Stimulated activated CD4-positive, alpha-beta T cell treated with anti-CD3 and anti-CD28 coated beads, TNF-alpha, amount 100 ng/mL, for 24 hours (primary cell): ENCODE data around the gene TIPARP.
"Not testable (repeated sequence)": the region's sequence is repeated elsewhere in the genome, so short reads cannot be mapped to it uniquely, and the experiment has no call there.

Source experiments
- DNase-seq, 3 experiments: peaks; one replicate each; pipeline ENCODE4 v3.0.0-alpha.2; 2020; ENCODE audit warnings: low read depth in 3 of 3

TIPARP gene

GRCh38 chr3:156711944-156712343 lies 37.6 kb downstream of the TIPARP start:
- not testable (repeated sequence) for DNase-seq

DNA sequence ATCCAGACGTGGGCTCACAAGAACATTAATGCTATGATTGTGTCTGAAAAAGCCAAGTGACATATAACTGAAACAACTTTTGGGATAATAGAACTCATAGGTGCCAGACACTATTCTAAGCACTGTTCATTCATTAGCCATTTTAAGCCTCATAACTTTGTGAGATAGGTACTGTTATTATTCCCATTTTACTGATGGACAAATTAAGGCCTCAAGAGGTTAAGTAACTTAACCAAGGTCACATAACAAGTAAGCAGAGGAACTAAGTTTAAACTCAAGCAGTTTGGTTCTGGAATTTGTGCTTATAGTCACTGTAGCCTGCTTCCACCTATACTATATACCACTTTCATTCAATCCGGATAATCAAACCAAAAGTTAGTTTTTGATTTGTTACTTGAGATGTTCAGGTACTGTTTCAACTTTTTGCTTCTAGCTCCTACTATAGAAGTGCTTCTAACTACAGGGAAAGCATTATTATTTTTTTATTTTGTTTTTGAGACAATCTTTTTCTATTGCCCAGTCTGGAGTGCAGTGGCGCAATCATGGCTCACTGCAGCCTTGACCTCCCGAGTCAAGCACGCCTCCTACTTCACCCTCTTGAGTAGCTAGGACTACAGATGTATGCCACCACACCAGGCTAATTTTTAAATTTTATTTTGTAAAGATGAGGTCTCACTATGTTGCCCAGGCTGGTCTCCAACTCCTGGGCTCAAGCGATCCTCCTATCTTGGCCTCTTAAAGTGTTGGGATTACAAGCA lies 41.9 kb downstream of the TIPARP start:
- DNase-seq: no peak

- DNase-seq: no peak
These were observed 44.4 kb downstream of the TIPARP start for GRCh38 chr3:156718622-156719306.

DNA sequence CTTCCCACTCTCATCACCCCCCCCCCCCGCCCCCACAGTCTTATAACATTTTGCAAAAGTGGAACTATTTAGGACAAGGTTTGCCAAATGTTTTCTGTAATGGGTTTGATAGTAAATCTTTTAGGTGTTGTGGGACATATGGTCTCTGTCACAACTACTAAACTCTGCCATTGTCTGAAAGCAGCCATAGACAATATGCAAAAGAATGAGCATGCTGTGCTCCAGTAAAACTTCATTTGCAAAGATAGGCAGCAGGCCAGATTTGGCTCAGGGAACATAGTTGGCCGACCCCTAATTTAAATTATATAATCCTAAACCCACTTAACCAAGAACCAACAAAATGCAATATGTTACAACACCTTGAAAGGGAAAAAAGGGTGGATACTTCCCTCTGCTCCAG lies 46.4 kb downstream of the TIPARP start:
- no peak for DNase-seq

- DNase-seq: no peak
These were observed 47.6 kb downstream of the TIPARP start for GRCh38 chr3:156721687-156722618.

DNA sequence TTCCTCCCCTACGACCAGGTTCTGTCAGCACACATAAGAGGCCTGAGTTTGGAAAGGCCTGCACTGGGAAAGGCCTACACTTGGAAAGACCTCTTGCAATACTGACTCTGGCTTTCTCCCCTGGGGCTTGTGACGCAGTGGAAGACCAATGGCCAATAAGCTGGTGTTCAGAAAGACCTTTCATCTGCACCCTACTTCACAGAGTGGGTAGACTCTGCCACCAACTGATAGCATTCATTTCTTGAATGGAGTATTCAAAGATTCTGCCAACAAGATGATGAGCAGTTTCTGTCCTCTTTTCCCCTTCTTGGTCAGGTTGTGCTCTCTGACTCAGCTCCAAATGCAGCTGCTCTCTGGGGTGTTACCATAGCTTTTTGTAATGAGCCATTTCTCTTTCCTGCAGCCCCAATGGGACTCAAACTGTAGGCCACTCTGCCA lies 48.8 kb downstream of the TIPARP start:
- DNase-seq: no peak

- no peak for DNase-seq
These were observed 51.3 kb downstream of the TIPARP start for GRCh38 chr3:156725682-156726081.

GRCh38 chr3:156726456-156726855 lies 52.1 kb downstream of the TIPARP start:
- no peak for DNase-seq

DNA sequence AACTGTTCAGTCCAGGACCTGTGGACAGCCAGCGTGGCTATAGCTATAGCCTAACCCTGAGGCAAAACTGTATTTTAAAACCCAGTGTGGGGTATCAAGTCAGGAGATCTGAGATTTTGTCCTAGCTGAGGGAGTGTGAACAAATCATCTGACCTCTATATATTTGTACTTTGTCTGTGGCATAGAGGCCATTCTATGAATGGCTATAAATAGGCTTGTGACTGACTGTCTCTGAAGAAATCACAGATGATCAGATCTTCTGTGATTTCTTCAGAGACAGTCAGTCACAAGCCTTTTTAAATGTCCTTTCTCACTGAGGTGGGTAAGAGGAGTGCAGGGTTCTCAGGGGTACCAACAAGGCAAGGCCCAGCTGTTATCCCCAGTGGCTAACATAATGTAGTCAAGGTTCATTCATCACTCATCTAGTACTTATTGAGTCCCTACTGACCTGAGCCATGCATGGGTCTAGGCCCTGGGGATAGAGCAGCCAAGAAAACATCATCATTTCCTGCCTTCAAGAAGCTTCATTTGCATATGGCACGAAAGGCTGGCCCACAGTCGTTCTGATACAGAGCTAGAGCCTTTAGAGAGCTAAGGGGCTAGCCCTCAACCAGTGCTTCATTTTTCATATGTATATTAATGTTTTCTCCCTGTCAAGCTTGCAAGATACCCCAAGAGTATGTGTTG lies 53.3 kb downstream of the TIPARP start:
- no peak for DNase-seq

DNA sequence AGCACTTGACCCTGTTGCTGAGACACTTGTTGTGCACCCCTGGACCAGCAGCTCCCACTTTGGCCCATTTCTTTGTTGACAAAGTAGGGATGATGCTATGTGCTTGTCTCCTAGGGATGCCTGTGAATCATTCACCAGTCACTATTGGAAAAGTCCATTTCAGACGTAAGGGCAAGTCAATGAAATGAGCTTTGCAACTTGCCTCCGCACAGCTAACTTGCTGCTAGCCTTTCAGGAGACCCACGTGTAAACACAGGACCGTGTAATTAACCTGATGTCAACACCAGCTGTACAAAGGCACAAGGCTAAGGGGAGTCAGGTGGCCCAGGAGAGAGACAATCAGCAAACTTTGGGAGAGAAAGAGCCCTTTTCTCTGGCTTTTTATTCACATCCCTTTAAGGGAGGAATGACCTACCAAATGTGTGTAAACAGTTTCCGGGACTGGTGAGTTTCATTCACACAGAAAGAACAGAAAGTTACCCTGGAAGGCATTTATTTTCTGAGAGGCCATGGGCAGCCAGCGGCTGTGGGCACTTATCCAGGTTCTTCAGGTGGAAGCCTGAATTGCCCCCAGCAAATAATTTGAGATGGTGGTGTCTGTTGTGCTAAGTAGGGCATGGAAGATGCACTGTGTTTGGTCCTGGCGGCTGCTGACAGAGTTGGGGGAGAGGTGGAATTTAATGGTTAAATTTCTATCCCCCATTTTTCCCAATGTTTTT lies 54.0 kb downstream of the TIPARP start:
- DNase-seq: no peak

DNA sequence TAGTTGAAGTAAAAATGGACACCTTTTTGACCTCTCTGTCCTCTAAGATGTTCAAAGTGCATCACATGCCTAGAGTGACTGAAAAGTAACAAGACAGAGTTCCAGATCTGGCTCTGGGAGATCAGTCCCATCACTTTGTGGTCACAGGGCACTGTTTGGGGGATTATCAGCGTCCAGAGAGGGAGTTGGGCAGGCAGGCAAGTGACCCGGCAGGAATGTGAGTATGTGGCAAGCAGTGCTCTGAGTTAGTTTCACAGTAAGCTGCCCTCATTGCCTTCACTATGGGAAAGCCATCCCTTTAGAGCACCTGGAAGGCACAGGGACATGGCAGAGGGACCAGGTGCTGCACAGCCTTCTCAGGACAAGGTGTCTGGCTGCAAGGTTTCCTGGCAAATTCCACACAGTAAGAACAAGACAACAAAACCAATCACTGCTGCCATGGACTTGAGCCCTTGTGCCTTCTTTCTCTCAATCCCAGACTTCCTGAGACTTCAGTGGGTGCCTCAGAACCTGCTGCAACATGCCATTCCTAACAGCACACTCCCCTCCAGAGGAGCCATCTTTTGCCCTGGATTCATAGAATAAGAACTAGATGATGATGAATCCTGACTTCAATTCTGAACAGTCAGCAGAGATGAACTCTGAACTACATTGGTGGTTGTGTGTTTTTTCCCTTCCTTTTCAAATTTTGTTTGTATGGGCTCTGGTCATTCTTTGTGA lies 55.2 kb downstream of the TIPARP start:
- no peak for DNase-seq

GRCh38 chr3:156731813-156732212 lies 57.4 kb downstream of the TIPARP start:
- DNase-seq: no peak

DNA sequence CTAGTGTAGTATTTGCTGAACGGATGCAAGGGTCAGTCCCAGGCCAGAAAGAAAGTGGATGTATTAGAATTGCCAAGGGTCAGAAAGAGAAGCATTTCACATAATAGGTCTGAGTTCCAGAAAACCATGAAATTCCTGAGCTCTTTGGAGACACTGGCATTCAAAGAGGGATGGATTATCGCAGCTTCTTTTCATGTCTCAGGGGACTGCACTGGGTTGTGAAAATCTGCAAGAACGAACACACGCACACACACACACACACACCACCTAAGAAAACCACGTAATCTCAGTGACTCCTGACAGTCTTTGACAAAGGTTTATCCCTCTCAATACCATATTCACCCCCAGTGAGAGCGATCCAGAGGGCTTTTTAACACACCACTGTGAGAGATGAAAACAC lies 57.9 kb downstream of the TIPARP start:
- no peak for DNase-seq

DNA sequence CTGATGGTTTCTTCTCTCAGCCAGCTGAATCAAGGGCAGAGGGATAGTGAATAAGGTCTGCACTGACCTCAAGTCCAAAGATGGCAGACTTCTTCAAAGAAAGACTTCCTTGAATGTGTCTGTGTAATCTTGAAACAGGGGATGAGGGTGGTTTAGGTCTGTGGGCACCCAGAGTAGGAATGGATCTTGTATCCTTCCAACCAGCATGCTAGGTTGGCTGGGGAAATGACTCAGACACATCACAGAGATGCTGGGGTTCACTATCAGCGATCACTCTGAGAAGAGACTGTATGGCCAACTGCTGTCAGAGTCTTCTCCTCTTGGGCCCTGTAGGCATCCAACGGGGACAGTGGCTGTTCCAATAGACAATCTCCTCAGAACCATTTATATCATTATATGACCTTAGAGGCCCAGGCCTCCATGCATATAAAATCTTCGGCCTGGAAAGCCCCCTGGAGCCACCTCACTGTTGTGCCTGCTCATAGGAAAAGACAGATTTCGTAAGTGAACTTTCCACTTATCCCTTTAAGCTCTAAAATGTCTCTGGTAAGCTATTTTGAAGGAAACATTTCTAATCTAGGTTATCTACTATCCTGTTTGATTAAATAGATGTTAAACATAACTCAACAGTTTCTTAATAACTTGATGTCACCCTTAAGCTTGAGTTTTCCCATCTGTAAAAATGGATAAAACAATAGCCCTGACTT lies 58.5 kb downstream of the TIPARP start:
- no peak for DNase-seq

DNA sequence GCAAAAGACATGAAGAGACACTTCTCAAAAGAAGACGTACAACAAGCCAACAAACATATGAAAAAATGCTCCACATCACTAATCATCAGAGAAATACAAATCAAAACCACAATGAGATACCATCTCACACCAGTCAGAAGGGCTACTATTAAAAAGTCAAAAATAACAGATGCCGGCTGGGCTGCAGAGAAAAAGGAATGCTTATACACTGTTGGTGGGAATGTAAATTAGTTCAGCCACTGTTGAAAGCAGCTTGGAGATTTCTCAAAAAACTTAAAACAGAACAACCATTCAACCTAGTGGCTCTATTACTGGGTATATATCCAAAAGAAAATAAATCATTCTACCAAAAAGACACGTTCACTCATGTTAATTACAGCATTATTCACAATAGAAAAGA lies 60.3 kb downstream of the TIPARP start:
- DNase-seq: not testable (repeated sequence)

DNA sequence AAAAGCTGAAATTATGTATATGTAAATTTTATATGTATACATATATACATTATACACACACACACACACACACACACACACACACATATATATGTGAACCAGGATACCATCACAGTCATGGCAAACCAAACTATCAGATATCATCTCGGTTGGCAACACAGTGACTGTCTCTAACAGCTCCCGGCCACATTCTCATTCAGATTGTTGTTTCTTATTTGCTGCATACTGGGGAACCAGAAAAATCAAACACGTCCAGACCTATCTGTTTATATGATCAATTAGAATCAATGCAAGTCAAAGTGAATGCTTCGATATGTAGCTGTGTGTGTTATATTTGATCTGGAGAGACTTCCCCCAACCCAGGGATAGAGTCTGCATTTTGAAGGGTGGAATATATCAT lies 61.1 kb downstream of the TIPARP start:
- no peak for DNase-seq

GRCh38 chr3:156737049-156737448 lies 62.7 kb downstream of the TIPARP start:
- DNase-seq: not testable (repeated sequence)

- DNase-seq: no peak
These were observed 63.9 kb downstream of the TIPARP start for GRCh38 chr3:156738251-156738650.

DNA sequence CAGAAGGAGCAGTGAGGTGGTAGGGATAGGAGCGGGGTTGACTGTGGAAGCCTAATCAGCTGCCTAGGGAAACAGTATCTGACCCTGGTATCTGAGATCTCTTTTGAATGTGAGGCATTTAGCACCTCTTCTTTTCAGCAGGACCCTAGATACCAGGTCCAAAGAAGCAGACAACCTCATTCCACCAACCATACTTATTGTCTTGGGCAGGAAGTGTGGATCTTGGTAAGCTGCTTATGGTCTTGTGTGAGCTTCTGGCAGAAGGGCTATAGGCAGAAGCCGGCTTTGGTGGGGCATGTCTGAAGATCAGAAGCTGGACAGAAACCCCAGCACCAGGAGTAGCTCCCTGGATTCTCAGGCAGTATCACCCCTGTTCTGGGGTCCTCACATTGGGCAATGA lies 65.6 kb downstream of the TIPARP start:
- DNase-seq: no peak

GRCh38 chr3:156740581-156740980 lies 66.2 kb downstream of the TIPARP start:
- not testable (repeated sequence) for DNase-seq
